GM18526 (cell line): Measurements from ENCODE around the gene CFAP70.
A peak's percentile ranks its signal among the peaks of the same experiment; 100 is the strongest.

Source experiments
- POLR2A ChIP-seq: IDR thresholded peaks from 3 replicates; pipeline ENCODE4 v1.6.1; 2011; ENCODE audit not compliant: insufficient read length; ENCODE audit errors: extremely low read depth

Gene CFAP70

GRCh38 chr10:73263693-73264347 lies 94.8 kb downstream of the CFAP70 start:
- no peak for TF ChIP-seq POLR2A

DNA sequence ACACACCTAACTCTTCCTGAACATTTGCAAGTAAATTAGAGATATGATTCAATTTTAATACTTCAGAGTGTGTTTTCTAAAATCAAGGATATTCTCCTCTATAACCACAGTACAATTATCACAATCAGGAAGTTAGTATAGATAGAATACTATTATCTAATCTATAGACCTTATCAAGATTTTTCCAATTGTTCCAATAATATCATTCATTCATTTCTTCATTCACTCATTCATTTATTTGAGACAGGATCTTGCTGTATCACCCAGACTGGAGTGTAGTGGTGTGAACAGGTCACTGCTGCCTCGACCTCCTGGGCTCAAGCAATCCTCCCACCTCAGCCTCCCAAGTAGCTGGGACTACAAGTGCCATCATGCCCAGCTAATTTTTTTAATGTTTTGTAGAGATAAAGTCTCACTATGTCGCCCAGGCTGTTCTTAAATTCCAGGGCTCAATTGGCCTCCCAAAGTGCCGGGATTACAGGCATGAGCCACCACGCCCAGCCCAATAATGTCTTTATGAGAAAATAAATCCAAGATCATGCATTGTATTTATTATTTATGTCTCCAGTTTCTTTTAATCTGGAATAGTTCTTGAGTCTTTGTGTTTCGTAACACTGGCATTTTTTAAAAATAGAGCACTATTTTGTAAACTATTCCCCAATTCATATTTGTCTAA lies 95.6 kb downstream of the CFAP70 start:
- TF ChIP-seq POLR2A: no peak

- TF ChIP-seq POLR2A: no peak
Observed at GRCh38 chr10:73262105-73262730, 96.4 kb downstream of the CFAP70 start.

DNA sequence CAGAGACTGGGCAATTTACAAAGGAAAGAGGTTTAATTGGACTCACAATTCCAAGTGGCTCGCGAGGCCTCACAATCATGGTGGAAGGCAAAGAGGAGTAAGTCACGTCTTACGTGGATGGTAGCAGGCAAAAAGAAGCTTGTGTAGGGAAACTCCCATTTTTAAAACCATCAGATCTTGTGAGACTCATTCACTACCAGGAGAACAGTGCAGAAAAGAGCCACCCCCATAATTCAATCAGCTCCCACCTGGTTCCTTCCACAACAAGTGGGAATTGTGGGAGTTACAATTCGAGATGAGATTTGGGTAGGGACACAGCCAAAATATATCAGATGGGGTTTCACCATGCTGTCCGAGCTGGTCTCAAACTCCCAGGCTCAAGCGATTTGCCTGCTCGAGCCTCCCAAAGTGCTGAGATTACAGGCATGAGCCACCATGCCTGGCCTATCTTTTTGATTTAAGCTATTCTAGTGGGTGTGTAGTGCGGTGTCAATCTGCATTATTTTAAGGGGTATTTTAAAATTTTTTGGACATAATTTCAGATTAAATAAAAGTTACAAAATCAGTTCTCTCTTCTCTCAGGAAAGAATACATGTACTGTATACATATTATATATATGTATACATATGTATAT lies 97.2 kb downstream of the CFAP70 start:
- TF ChIP-seq POLR2A: no peak

DNA sequence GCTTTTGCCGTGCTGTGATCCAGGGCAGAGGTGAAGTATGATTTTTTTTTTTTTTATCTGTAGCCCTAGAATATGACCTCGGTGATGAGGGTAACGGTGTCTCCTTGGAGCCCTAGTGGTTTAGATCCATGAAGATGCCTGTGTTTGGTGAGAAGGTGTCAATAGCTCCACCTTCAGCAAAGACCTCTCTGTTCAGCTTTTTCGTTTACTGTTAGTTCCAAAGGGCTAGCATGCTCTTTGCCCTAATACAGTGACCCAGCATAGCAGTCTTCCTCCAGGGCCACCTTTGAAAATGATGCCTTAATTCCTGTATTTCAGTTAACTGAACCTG lies 105.5 kb downstream of the CFAP70 start:
- no peak for TF ChIP-seq POLR2A

DNA sequence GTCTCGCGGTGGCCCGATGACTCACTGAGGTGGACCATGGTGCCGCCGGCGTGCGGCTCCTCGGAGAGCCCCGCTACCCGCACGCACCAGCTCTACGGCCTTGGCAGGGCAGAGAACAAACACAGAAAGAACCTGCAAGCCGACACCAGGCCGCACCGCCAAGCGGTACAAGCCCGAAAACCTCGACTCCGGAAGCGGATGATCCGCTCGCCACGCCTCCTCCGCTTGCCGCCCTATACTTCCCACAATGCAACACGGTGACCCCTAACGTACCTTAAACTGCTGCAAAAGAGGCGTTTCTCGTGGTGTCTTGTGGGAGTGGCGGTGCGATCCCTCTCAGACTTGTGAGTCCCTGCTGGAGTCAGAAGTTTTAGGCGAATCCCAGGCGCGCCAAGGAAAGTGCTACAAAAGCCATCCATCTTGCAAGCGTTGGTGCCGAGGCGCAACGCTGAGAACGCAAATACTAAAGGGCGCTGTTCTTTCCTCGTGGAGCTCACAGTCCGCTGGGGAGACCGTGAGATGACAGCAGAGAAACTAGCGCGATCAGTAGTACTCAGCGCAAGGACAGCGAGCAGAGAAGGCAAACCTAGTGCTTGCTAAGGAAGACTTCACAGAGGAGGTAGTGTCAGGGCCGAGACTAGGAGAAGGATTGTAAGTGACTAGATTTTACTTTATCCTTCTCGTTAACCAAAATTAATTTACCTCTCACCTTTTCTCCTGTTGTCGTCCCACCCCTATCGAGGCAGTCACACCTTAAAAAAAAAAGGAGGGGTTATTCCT lies 106.0 kb downstream of the CFAP70 start, which contains the start of gene MRPS16:
TSS of gene MRPS16 (minus strand) at position 200 of the 780 bp plus-strand sequence. CDS start at position 38, 162 bp downstream.
- peak; percentile 92 for TF ChIP-seq POLR2A

DNA sequence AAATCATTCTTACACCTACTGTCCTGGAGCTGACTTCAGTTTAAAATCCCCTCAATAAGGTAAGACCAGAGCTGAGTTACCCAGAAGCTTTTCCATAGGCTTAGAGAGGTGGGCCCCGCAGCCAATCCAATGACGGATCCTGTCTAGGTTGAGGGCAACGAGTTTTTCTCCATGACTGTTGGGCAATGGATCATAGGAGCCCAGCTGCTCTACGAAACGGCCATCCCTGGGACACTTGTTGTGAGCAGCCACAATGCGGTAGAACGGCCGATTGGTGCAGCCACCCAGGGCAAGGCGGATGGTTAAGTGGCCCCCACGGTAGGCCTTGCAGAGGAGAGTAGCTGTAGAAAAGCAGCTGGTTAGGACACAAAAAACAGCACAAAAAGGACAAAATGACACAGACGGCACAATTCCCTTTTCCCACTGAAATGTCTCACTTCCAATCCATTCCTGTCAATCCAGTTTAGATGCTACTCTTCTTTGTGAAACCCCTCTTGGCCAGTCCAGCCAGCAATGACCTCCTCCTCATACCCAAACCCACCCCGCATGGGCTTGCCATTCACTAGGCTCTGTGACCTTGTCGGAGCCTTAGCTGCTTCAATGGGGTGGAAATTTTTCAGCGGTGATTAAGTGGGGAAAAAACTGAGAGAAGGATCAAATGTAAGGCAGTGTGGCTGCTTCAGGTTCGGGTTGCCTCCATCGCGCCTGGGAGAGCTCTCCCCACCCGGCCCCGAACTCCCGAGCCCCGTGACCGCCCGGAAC lies 106.8 kb downstream of the CFAP70 start:
- no peak for TF ChIP-seq POLR2A

DNA sequence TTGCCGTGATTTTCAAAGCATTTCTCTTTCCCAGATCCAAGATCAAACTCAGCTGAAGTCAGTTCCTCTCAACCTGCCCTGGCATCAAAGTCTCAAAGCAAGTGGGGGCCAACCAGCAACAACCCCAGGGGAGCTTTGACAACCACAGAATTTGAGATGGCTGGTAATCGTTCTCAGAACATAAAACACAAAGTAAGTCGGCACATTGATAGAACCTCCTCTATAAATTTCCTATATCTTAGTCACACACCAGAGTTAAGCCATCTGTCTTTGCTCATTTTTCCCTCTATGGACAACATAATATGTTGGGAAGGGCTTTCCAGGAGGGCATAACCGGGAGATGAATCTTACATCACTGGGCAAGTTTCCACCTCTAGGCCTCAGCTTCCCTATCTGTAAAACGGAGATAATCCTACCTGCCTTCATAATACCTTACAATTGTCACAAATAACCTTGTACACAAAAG lies 110.4 kb downstream of the CFAP70 start:
- no peak for TF ChIP-seq POLR2A

DNA sequence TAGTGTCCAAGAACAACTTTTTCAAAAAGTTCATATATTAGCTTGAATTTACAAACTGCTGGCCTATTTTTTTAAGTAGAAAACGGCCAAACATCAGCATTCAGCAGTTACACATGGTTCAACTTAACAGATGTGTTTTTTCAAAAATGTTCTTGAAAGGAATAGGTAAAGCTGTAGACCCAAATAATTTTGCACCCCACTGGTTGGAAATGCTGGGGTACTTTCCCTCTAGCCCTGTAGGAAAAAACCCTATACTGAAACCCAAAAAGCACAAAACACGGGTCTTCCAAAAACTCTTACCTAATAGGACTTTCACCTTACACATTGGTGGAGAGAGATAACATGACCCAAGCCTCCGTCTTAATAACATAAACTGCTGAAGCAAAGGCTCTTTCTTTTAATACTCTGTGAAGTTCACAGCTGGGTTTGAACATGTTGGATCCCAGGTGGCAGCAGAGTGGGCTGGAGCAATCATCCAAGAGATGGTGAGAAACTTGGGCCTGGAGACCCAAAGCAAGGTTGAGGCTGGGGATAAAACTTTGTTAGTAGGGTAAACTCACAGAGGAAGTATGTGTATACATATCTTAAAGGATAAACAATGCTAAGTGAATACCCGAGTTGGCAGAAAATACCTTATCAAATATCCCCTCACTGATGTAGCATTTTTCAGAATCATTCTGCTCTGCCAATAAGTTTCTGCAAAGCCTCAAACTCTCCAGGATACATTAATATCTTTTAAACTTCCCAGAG lies 111.0 kb downstream of the CFAP70 start:
- no peak for TF ChIP-seq POLR2A

GRCh38 chr10:73246646-73247508 lies 111.8 kb downstream of the CFAP70 start, which contains the start of gene DNAJC9:
TSS of gene DNAJC9 (minus strand) at chr10:73247255. CDS start at chr10:73247189, 66 bp downstream.
- peak; percentile 98 for TF ChIP-seq POLR2A

DNA sequence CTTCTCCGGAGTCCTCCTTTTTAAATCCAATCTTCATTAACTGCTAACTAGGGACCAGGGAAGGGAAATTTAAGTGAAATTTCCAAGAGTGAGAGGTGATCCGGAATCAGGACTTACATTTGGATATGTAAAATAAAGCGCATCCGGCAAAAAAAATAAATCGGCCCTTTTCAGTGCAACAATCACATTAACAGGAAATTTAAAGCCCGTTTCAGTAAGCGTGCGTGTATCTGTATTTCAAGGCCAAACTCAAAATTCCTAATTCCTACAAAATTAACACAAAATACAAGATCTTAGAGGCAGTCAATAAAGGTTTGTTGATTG lies 112.4 kb downstream of the CFAP70 start:
- no peak for TF ChIP-seq POLR2A

DNA sequence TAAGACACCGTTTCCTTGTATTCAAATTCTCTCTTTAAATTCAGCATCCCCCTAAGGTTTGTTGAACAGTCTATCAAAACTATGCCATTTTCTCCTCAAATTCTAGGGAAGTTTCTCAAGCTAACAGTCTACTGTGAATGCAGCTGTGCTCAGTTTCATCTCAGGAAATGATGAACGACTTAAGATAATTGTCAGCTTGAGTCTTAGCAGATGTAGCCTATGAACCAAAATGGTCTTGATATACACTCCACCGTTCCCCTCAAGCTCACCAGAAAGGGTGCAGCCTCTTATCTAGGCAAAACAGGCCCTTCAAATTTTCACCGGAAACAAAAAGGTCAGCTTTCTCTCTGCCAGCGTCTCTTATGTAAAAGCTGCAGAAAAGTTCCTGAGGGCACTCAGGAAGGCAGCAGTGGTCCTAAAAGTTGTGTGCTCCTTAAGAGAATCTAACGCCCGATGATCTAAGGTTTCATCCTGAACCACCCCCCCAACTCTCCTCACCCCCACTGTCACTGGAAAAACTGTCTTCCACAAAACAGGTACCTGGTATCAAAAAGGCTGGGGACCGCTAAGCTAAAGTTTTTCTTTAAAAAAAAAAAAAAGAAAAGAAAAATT lies 113.7 kb downstream of the CFAP70 start:
- TF ChIP-seq POLR2A: no peak
